ENCODE measurements around the gene PECR. TPM values are rescaled to one million over a fixed set of nuclear protein-coding genes. Genes with fewer than 3 reads are reported as not detected.

PECR gene
- total and polyA plus RNA-seq, 4 donors = 10.6 to 25.9 (median 13.4) TPM

DNA sequence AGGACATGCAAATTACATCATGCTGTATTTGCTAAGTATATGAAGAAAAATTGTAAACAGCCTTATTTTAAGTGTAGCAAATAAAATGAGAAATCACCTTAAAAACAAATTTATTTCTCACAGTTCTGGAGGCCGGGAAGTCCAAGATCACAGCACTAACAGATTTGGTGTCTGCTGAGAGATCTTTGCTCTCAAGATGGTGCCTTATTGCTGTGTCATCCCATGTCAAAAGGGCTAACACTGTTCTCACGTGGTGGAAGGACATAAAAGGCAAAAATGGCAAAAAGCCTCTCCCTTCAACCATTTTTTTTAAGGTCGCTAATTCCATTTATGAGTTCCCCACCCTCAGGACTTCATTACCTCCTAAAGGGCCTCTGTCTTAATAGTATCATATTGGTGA, 39.6 kb upstream of the PECR start:
- Histone ChIP-seq H3K36me3 (ENCODE audit: control insufficient read depth in 4 of 4, insufficient read depth in 4 of 4, low read length in 4 of 4) (peaks cover 21 to 83% (median 62%) of the 10 kb centered on the region in 4 donors), H3K27ac (ENCODE audit: low read depth in 1 of 2, low read length in 1 of 2) (no peak overlapping the region), H3K4me3 (no peak overlapping the region), H3K4me1 (ENCODE audit: control insufficient read depth in 5 of 5, insufficient read depth in 5 of 5, low read length in 5 of 5) (peaks cover 0 to 15% (median 9%) of the 10 kb centered on the region in 5 donors), H3K9ac (ENCODE audit: insufficient read depth in 1 of 2, low read length in 2 of 2) (no peak overlapping the region), H3K27me3 (ENCODE audit: control insufficient read depth in 3 of 3, insufficient read depth in 3 of 3, low read length in 2 of 3) (no peaks in the 10 kb centered on the region), H3K9me3 (ENCODE audit: control insufficient read depth in 4 of 4, insufficient read depth in 3 of 4, low read length in 3 of 4) (no peaks in the 10 kb centered on the region)
- TF ChIP-seq, protein P1, sequence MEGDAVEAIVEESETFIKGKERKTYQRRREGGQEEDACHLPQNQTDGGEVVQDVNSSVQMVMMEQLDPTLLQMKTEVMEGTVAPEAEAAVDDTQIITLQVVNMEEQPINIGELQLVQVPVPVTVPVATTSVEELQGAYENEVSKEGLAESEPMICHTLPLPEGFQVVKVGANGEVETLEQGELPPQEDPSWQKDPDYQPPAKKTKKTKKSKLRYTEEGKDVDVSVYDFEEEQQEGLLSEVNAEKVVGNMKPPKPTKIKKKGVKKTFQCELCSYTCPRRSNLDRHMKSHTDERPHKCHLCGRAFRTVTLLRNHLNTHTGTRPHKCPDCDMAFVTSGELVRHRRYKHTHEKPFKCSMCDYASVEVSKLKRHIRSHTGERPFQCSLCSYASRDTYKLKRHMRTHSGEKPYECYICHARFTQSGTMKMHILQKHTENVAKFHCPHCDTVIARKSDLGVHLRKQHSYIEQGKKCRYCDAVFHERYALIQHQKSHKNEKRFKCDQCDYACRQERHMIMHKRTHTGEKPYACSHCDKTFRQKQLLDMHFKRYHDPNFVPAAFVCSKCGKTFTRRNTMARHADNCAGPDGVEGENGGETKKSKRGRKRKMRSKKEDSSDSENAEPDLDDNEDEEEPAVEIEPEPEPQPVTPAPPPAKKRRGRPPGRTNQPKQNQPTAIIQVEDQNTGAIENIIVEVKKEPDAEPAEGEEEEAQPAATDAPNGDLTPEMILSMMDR (IDR thresholded peaks at IDR 0.05; ENCODE audit: control extremely low read depth, extremely low read depth) = no peak
- no peak for ATAC-seq (ENCODE audit: insufficient read depth, low FRiP score)
- WGBS, 2 donors = 88% methylated on average over 3 of the region's 3 CpGs
- DNase-seq = no peak

DNA sequence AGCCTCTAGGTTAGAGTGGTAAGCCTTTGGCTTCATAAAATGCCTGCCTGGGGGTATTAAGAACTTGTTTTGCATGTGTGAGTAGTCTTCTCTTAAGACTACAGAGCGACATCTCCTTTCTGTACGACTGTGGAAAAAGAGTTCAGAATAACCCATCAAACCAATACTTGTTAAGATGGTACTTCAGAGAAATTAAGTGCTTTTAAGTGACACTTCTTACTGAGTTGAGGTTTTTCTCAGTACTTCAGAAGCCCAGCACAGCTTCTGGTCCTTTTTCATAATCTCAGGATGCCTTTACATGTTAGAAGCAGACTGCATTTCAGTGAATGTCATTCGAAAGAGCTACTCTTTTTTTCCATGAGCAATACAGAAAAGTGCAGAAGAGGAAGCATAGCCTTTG, 38.4 kb upstream of the PECR start:
- Histone ChIP-seq H3K9me3 (ENCODE audit: control insufficient read depth in 4 of 4, insufficient read depth in 3 of 4, low read length in 3 of 4) (no peaks in the 10 kb centered on the region), H3K4me3 (no peak overlapping the region), H3K36me3 (ENCODE audit: control insufficient read depth in 4 of 4, insufficient read depth in 4 of 4, low read length in 4 of 4) (peaks cover 19 to 76% (median 58%) of the 10 kb centered on the region in 4 donors), H3K27ac (ENCODE audit: low read depth in 1 of 2, low read length in 1 of 2) (no peak overlapping the region), H3K27me3 (ENCODE audit: control insufficient read depth in 3 of 3, insufficient read depth in 3 of 3, low read length in 2 of 3) (no peaks in the 10 kb centered on the region), H3K4me1 (ENCODE audit: control insufficient read depth in 5 of 5, insufficient read depth in 5 of 5, low read length in 5 of 5) (peaks cover 0 to 23% (median 9%) of the 10 kb centered on the region in 5 donors), H3K9ac (ENCODE audit: insufficient read depth in 1 of 2, low read length in 2 of 2) (no peak overlapping the region)
- ATAC-seq (ENCODE audit: insufficient read depth, low FRiP score) (no peak), DNase-seq (peak in 1 of 3 donors; percentile 47)
- WGBS, 2 donors = 63 to 81% methylated on average over 3 of the region's 3 CpGs
- TF ChIP-seq, protein P1 (IDR thresholded peaks at IDR 0.05; ENCODE audit: control extremely low read depth, extremely low read depth) = no peak

DNA sequence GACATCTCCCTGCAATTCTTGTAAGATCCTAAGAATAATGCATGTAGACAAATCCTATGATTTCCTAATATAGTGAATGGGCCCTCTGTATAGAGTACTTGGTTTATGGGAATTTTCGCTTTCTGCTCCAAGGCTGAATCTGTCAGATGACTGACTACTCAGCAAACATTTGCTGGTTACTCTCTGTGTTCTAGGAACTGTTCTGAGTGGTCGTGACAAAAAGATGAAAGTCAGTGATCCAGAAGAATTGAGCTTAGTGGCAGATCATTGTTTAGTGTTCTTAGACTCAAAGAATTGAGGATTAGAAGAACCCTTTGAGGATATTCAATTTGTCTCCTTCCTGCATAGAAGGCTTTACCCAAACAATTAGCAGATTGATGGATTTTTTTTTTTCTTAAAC, 37.5 kb upstream of the PECR start:
- TF ChIP-seq, protein P1 (IDR thresholded peaks at IDR 0.05; ENCODE audit: control extremely low read depth, extremely low read depth) = no peak
- peaks cover 0 to 27% (median 9%) of the 10 kb centered on the region in 5 donors for H3K4me1 ChIP-seq (ENCODE audit: control insufficient read depth in 5 of 5, insufficient read depth in 5 of 5, low read length in 5 of 5)
- peaks cover 21 to 74% (median 56%) of the 10 kb centered on the region in 4 donors for H3K36me3 ChIP-seq (ENCODE audit: control insufficient read depth in 4 of 4, insufficient read depth in 4 of 4, low read length in 4 of 4)
- H3K27ac ChIP-seq (ENCODE audit: low read depth in 1 of 2, low read length in 1 of 2) = no peak overlapping the region
- DNase-seq = no peak
- H3K4me3 ChIP-seq = no peak overlapping the region
- H3K27me3 ChIP-seq (ENCODE audit: control insufficient read depth in 3 of 3, insufficient read depth in 3 of 3, low read length in 2 of 3) = no peaks in the 10 kb centered on the region
- no peak for ATAC-seq (ENCODE audit: insufficient read depth, low FRiP score)
- no peaks in the 10 kb centered on the region for H3K9me3 ChIP-seq (ENCODE audit: control insufficient read depth in 4 of 4, insufficient read depth in 3 of 4, low read length in 3 of 4)
- H3K9ac ChIP-seq (ENCODE audit: insufficient read depth in 1 of 2, low read length in 2 of 2) = no peak overlapping the region
- WGBS, 2 donors = 86 to 89% methylated on average over 2 of the region's 2 CpGs

DNA sequence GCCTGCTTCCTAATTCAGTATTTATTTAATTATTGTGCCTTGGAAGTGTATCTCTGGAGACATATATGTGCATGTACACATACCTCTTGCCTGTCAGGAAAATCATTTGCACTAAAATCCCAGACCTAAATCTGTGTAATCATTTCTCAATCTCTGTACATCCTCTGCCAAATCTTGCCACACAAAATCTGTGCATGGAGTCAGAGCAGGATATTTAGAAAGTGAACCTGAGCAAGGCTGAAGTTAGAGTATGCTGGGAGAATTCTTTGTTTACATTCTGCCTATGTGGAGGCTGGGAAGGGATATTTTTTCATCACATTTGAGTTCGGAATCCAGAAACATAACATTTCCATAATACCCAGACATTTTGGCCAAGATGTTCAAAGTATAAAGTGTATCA, 36.9 kb upstream of the PECR start:
- H3K27me3 ChIP-seq (ENCODE audit: control insufficient read depth in 3 of 3, insufficient read depth in 3 of 3, low read length in 2 of 3) = no peaks in the 10 kb centered on the region
- H3K4me3 ChIP-seq = no peak overlapping the region
- TF ChIP-seq, protein P1 (IDR thresholded peaks at IDR 0.05; ENCODE audit: control extremely low read depth, extremely low read depth) = no peak
- ATAC-seq (ENCODE audit: insufficient read depth, low FRiP score) = no peak
- H3K9me3 ChIP-seq (ENCODE audit: control insufficient read depth in 4 of 4, insufficient read depth in 3 of 4, low read length in 3 of 4) = no peaks in the 10 kb centered on the region
- no peak overlapping the region for H3K27ac ChIP-seq (ENCODE audit: low read depth in 1 of 2, low read length in 1 of 2)
- H3K9ac ChIP-seq (ENCODE audit: insufficient read depth in 1 of 2, low read length in 2 of 2) = no peak overlapping the region
- no peak for DNase-seq
- 85 to 93% methylated on average over 1 of the region's 1 CpG for WGBS, 2 donors
- H3K36me3 ChIP-seq (ENCODE audit: control insufficient read depth in 4 of 4, insufficient read depth in 4 of 4, low read length in 4 of 4) = peaks cover 25 to 75% (median 55%) of the 10 kb centered on the region in 4 donors
- peaks cover 0 to 29% (median 9%) of the 10 kb centered on the region in 5 donors for H3K4me1 ChIP-seq (ENCODE audit: control insufficient read depth in 5 of 5, insufficient read depth in 5 of 5, low read length in 5 of 5)
